Erythroblast (primary cell): ENCODE data around the gene AIDA.

Experiments used
- GATA1 ChIP-seq: IDR thresholded peaks from 2 replicates; pipeline ENCODE4 v1.6.1; 2011; ENCODE audit warnings: low read depth, mild to moderate bottlenecking, control low read depth, low read length, moderate library complexity
- POLR2A ChIP-seq: IDR thresholded peaks from 2 replicates; pipeline ENCODE4 v1.6.1; 2011; ENCODE audit warnings: mild to moderate bottlenecking, low read length

DNA sequence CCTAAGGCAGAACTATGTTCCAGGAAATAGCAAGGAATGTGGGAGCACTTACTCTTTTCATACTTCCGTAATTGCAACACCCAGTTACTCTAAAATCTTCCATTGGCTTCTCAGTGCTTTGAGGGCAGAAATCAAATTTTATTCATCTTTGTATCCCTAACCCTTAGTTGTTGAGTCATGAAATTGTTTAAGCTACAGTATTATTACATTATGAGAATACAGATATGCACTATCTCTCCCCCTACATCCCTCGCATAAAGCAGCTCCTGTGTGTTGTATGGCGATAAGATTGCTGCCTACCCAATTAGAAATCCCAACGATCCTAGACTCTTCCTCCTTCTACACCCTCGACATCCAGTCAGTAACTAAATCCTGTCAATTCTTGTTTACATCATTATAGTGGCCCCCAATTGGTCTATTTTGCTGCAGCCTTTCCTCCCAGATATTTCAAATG, 2.6 kb downstream of the AIDA start:
- no peak for TF ChIP-seq POLR2A
- no peak for TF ChIP-seq GATA1
